GM19463 (cell line): ENCODE data around the gene RAB19.
"Not testable (repeated sequence)": the region's sequence is repeated elsewhere in the genome, so short reads cannot be mapped to it uniquely, and the experiment has no call there.

Source experiments
- ATAC-seq: cut with Tn5 transposase; IDR thresholded peaks from one replicate; pipeline ENCODE4 v1.9.1; 2021; ENCODE audit warnings: mild to moderate bottlenecking, moderate library complexity; ENCODE audit not compliant: unreplicated experiment

RAB19 gene

DNA sequence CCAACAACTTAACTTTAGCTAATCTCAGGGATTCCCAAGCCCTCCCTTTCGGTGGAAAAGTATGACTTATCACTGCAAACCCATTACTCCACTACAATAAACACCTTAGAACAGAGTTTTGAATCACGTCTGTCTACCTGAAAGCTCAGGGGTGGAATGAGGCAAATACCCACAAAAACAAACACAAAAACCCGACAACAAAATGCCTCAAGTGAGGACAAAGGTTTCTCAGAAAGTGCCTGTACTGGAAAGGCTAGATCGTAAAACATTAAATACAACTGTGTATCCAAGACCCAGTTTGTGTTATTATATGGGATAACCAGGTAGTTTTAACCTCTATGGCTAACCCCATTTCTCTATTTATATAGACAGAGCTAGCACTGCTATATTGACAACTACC is 49.4 kb downstream of the RAB19 start:
- no peak for ATAC-seq

DNA sequence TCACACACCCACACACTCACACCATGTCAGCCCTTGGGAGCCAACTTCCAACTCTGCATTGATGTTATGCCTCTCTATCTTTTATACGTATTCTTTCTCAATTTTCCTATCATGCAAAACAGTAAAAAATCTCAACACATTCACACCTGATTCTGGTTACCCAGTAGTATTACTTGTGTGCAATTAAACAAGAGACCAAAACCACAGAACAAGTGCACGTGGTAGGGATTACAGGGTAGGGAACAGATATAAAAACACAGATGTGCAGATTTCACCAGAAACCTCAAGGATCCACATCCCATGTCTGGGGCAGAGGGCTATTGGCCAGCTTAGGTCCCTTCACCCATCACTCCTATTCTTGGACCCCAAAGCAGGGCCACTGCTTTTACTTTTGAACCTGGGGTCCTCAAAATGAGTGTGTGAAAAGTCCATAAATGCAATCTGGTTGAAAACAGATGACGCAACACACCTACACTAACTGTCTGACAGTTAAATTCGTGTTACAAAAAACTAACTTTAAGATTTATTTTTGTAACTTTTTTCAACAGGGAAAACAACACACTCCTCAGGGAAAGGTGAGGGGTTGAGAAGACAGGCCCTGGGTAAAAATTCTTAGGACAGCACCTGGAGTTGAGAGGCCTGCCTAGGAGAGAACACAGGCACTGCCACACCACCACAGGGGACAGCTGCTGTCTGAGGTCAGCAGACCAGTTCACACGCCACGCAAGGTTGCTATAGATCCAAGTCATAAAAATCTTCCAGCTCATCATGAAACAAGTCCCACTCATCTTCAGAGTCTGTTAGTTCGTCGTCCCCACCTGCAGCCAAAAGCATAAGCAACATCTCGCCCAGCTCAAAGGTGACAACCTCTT is 50.2 kb downstream of the RAB19 start:
- not testable (repeated sequence) for ATAC-seq

DNA sequence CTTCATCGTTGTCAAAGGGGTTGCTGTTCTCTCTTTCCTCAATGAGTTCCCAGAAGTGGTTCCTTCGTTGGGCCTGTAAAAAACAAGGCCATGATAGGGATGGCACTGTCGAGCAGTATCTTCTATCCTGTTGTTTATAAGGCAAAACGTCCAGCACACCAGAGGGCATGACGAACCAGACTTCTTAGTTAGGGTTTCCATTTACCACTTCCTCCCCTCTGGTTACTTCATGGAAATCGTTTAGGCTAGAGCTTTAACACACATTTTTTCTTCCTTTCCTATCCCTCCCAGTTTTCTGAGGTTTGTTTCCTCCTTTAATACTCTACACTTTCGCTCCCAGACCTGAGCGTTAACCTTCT is 50.8 kb downstream of the RAB19 start:
- ATAC-seq, result no peak

DNA sequence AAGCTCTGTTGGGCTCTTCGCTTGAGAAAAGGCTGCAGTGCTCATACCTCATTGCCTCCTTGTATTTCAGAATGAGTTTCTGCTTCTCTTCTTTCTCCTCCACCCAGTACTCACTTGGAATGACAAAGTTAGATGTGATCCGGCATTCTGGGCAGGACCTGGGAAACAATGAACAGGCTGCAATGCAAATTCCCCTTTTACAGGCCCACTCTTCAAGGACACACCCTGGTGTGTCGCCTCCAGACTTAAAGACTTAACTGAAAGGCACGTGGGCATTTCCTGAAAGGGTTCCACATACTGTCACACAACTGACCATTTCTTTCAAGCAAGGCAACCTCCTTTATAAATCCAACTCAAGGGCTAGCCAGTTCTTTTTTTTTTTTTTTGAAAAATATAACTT is 51.9 kb downstream of the RAB19 start:
- ATAC-seq, result no peak

DNA sequence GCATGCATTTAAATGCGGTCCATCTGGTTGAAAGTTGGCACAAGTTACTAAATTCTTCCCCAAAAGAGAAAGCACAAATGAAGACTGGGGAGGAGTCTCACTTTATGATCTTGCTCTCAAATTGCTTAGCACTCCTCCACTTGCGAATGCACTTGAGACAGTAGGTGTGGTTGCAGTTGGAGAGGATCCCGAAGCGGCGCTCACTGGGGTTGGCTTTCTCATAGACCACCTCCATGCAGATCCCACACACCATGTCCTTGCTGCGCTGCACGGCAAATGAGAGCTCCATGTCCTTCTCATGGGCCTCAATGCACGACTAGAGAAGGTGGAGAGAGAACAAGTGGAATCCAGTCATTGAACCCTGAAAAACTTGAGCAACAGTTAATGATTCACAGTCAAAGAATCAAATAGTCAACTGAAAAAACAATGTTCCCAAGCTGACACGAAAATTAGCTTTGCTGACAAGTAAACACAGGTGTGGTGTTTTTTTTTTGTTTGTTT is 52.7 kb downstream of the RAB19 start:
- no peak for ATAC-seq

DNA sequence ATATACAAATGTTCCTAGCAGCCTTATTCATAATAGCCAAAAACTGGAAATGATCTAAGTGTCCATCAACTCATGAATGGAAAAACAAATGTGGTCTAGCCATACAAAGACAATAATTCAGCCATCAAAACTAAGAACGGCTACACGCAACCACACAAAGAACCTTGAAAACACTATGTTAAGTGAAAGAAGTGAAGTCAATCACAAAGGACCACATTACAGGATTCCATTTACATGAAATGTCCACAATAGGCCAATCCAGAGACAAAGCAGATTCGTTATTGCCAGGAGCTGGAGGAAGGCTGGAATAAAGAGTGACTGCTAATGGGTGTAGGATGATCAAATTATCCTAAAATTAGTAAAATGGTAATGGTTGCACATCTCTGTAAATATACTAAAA is 54.3 kb downstream of the RAB19 start:
- no peak for ATAC-seq

DNA sequence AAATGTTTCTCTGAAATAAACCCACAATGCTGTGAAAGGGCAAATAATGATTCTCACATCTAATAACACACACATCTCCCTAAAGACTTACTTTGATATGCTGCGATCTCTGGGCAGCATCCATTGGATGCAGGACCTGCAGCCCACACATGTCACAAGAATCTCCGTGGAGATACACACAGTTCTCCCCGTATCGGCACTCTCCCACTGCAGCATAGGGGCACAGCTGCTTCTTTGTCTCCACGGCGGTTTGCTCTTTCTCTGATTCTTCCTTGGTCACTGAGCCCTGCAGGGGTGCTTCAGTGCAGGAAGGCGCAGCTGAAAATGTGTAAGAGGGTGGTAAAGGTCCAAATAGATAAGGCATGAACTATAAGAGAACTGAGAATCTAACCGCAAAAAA is 55.1 kb downstream of the RAB19 start:
- no peak for ATAC-seq

DNA sequence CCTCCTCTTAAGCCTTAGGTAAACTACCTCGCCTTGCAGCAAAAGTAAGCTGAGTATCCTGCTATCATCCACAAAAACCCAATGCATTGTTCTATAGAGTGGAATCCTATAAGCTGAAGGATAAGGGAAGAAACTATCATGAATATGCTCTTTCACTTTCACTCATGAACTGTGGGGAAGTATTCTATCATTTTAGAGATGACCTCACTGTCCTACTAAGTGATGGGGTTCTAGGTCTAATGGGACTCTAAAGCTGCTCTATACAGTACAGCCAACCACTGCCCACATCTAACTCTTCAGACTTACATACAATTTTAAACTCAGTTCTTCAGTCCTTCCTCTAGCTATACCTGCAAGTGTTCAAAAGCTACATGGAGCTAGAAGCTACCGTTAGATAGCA is 59.3 kb downstream of the RAB19 start:
- no peak for ATAC-seq

DNA sequence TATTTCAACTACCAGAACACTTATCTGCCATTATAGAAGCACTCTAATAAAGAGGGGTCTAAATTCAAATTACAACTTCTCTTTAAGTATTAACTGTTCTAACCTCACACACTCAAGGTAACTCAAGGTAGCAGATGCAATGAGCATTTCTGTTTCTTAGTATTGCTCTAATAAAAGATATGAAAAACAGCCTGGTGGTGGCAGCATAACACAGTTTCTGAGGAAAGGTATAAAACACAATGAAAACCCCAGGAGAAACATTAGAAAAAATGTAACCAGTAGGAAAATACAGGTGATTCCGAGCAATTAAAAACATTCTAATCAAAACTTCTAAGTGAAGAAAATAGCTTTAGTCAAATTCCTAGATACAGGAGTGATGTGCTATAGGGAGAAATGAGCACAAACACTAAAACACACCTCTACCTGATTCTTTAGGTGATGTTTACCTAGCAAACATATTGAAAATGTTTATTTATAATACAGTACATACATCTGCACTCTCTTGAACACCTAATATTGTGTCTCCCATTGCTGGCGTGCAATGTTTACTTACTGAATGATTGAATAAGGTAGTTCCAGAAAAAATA is 72.0 kb downstream of the RAB19 start:
- no peak for ATAC-seq

DNA sequence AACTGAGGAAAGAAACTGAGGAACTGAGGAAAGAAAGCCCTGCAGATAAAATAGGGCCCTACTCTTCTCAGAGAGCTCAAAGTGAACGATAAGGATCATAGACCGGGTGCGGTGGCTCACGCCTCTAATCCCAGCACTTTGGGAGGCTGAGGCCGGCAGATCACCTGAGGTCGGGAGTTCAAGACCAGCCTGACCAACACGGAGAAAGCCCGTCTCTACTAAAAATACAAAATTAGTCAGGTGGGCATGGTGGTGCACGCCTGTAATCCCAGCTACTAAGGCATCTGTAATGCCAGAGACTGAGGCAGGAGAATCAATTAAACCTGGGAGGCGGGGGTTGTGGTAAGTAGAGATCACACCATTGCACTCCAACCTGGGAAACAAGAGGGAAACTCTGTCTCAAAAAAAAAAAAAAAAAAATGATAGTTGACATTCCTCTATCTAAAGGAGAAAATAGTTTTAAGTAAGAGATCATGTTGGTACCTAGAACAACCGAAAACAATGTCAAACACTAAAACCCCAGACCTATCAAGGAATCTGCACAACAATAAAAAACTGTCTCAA is 72.9 kb downstream of the RAB19 start:
- no peak for ATAC-seq
